SIG-M5 treated with dmso at 0.1 percent for 504 hours (cell line): ENCODE measurements around the gene KIF9.
A peak's percentile ranks its signal among the peaks of the same experiment; 100 is the strongest.
"Not testable (repeated sequence)": the region's sequence is repeated elsewhere in the genome, so short reads cannot be mapped to it uniquely, and the experiment has no call there.

Experiments used
- DNase-seq: peaks from one replicate; lab custom pipeline; 2025; ENCODE audit not compliant: unreplicated experiment; lab: John Stamatoyannopoulos, UW

Gene KIF9

GRCh38 chr3:47256331-47256730 lies 26.3 kb downstream of the KIF9 start:
- DNase-seq: not testable (repeated sequence)

- no peak for DNase-seq
These were observed 30.9 kb downstream of the KIF9 start for GRCh38 chr3:47251689-47252088.

- DNase-seq: not testable (repeated sequence)
These were observed 31.5 kb downstream of the KIF9 start for GRCh38 chr3:47251085-47251484.

GRCh38 chr3:47250309-47251060 lies 32.1 kb downstream of the KIF9 start:
- peak; percentile 38 for DNase-seq

GRCh38 chr3:47247131-47248064 lies 35.2 kb downstream of the KIF9 start:
- no peak for DNase-seq

GRCh38 chr3:47245271-47245670 lies 37.3 kb downstream of the KIF9 start:
- DNase-seq: no peak

- no peak for DNase-seq
These were observed 38.0 kb downstream of the KIF9 start for GRCh38 chr3:47244531-47245100.

GRCh38 chr3:47243419-47244147 lies 39.0 kb downstream of the KIF9 start:
- DNase-seq: no peak

GRCh38 chr3:47239929-47240328 lies 42.7 kb downstream of the KIF9 start:
- no peak for DNase-seq

- no peak for DNase-seq
These were observed 44.6 kb downstream of the KIF9 start for GRCh38 chr3:47238017-47238416.

GRCh38 chr3:47228088-47228487 lies 54.5 kb downstream of the KIF9 start:
- no peak for DNase-seq

GRCh38 chr3:47227678-47228077 lies 54.9 kb downstream of the KIF9 start:
- DNase-seq: peak; percentile 84

GRCh38 chr3:47225310-47225906 lies 57.2 kb downstream of the KIF9 start:
- peak; percentile 82 for DNase-seq

GRCh38 chr3:47223755-47224154 lies 58.8 kb downstream of the KIF9 start:
- no peak for DNase-seq

- no peak for DNase-seq
These were observed 60.8 kb downstream of the KIF9 start for GRCh38 chr3:47221798-47222197.

- DNase-seq: no peak
These were observed 71.7 kb downstream of the KIF9 start for GRCh38 chr3:47210863-47211405.

GRCh38 chr3:47206022-47206421 lies 76.6 kb downstream of the KIF9 start:
- not testable (repeated sequence) for DNase-seq

- DNase-seq: no peak
These were observed 77.7 kb downstream of the KIF9 start for GRCh38 chr3:47204875-47205274.

- no peak for DNase-seq
These were observed 80.1 kb downstream of the KIF9 start for GRCh38 chr3:47202542-47202941.

GRCh38 chr3:47197287-47197686 lies 85.3 kb downstream of the KIF9 start:
- no peak for DNase-seq
